Stomach smooth muscle (tissue), 2 donors: ENCODE data around the gene SLC29A3.

ENCODE experiments used
- H3K27ac ChIP-seq: one replicate; pipeline ENCODE4 v1.7.0; 2013; ENCODE audit warnings: mild to moderate bottlenecking, low read length, inconsistent platforms
- H3K27me3 ChIP-seq, 2 donors: one replicate each; pipeline ENCODE4 v1.7.0; 2013; ENCODE audit warnings: low read length in 2 of 2; ENCODE audit not compliant: insufficient read depth in 2 of 2, control insufficient read depth in 1 of 2
- H3K36me3 ChIP-seq, 2 donors: one replicate each; pipeline ENCODE4 v1.7.0; 2013; ENCODE audit warnings: low read length in 2 of 2; ENCODE audit not compliant: control insufficient read depth in 2 of 2, insufficient read depth in 2 of 2
- H3K4me1 ChIP-seq: one replicate; pipeline ENCODE4 v1.7.0; 2013; ENCODE audit warnings: low read length; ENCODE audit not compliant: control insufficient read depth, insufficient read depth
- H3K4me3 ChIP-seq, 2 donors: one replicate each; pipeline ENCODE4 v1.7.0; 2013; ENCODE audit warnings: low read length in 2 of 2
- H3K9ac ChIP-seq, 2 donors: one replicate each; pipeline ENCODE4 v1.7.0; 2013; ENCODE audit warnings: low read length in 2 of 2, mild to moderate bottlenecking in 1 of 2
- H3K9me3 ChIP-seq, 2 donors: one replicate each; pipeline ENCODE4 v1.7.0; 2013; ENCODE audit warnings: low read length in 2 of 2; ENCODE audit not compliant: control insufficient read depth in 2 of 2
- donor health status: healthy.
- donor health status: Pancreatic carcinoma.

Gene SLC29A3

GRCh38 chr10:71312811-71313789, 6.0 kb upstream of the SLC29A3 start:
- H3K36me3 ChIP-seq: no peaks in the 10 kb centered on the region
- peaks cover 17% of the 10 kb centered on the region for H3K4me1 ChIP-seq
- H3K9ac ChIP-seq: peak overlapping the region; percentile 44 to 51
- peak overlapping the region; percentile 52 to 58 for H3K4me3 ChIP-seq
- H3K27me3 ChIP-seq: peaks cover 0 to 2% of the 10 kb centered on the region in 2 donors
- H3K27ac ChIP-seq: peak overlapping the region; percentile 55
- no peaks in the 10 kb centered on the region for H3K9me3 ChIP-seq

GRCh38 chr10:71314028-71314693, 4.9 kb upstream of the SLC29A3 start:
- Histone ChIP-seq H3K9me3 (no peaks in the 10 kb centered on the region), H3K9ac (peak overlapping the region in 1 of 2 donors; percentile 44), H3K27me3 (no peaks in the 10 kb centered on the region), H3K27ac (peak overlapping the region; percentile 55), H3K4me1 (peaks cover 22% of the 10 kb centered on the region), H3K4me3 (peak overlapping the region; percentile 20 to 58), H3K36me3 (no peaks in the 10 kb centered on the region)

DNA sequence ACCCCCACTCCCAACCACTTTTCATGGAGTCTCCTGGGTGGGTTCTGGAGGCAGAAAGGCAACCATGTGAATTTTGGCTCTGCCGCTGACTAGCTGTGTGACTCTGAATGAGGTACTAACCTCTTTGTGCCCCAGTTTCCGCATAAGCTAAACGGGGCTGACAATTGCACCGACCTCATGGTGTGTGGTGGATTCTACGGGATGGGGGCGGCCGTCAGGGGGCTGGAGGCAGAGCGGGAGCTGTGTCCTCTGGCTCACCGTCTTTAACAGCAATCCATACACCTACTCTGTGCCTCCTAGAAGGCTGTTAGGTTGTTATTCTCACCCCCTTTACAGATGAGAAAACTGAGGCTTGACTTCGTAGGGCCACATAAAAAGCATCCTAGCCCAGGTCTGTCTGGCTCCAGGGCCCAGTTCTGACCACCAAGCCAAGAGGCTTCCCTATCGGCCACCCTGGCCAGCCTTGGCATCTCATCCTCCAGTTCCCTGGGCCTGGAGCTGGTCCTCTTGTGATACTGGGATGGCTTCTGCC, 4.3 kb upstream of the SLC29A3 start:
- Histone ChIP-seq H3K36me3 (no peaks in the 10 kb centered on the region), H3K9ac (no peak overlapping the region), H3K4me1 (peaks cover 27% of the 10 kb centered on the region), H3K9me3 (no peaks in the 10 kb centered on the region), H3K4me3 (peak overlapping the region in 1 of 2 donors; percentile 57), H3K27me3 (no peaks in the 10 kb centered on the region), H3K27ac (no peak overlapping the region)

GRCh38 chr10:71316056-71316785, 2.8 kb upstream of the SLC29A3 start:
- H3K4me3 ChIP-seq: no peak overlapping the region
- H3K27me3 ChIP-seq: no peaks in the 10 kb centered on the region
- H3K4me1 ChIP-seq: peaks cover 33% of the 10 kb centered on the region
- H3K36me3 ChIP-seq: no peaks in the 10 kb centered on the region
- no peaks in the 10 kb centered on the region for H3K9me3 ChIP-seq
- H3K27ac ChIP-seq: no peak overlapping the region
- no peak overlapping the region for H3K9ac ChIP-seq

- H3K4me1 ChIP-seq: peaks cover 33% of the 10 kb centered on the region
- H3K36me3 ChIP-seq: no peaks in the 10 kb centered on the region
- no peak overlapping the region for H3K9ac ChIP-seq
- H3K4me3 ChIP-seq: no peak overlapping the region
- no peak overlapping the region for H3K27ac ChIP-seq
- no peaks in the 10 kb centered on the region for H3K9me3 ChIP-seq
- H3K27me3 ChIP-seq: no peaks in the 10 kb centered on the region
Measured at GRCh38 chr10:71316786-71317160, 2.3 kb upstream of the SLC29A3 start.

DNA sequence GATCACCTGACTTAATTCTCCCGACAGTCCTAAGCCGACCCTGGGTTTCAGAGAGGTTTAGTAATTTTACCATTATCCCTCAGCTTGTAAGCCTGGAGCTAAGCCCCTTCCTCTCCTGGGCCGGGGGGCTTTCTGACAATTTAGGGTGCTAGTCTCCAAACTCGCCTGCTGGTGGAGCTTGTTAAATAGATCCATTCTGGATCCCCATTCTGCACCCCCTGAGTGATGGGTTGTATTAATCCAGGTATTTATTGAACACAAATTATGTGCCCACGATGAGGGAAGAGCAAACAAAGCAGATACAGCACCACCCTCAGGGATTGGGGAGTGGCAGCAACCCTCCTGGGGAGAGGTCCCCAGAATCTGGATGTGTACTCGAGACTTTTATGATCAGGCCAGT, 1.3 kb upstream of the SLC29A3 start:
- no peak overlapping the region for H3K27ac ChIP-seq
- H3K27me3 ChIP-seq: no peaks in the 10 kb centered on the region
- H3K9me3 ChIP-seq: no peaks in the 10 kb centered on the region
- no peak overlapping the region for H3K9ac ChIP-seq
- peaks cover 33% of the 10 kb centered on the region for H3K4me1 ChIP-seq
- no peak overlapping the region for H3K4me3 ChIP-seq
- no peaks in the 10 kb centered on the region for H3K36me3 ChIP-seq

DNA sequence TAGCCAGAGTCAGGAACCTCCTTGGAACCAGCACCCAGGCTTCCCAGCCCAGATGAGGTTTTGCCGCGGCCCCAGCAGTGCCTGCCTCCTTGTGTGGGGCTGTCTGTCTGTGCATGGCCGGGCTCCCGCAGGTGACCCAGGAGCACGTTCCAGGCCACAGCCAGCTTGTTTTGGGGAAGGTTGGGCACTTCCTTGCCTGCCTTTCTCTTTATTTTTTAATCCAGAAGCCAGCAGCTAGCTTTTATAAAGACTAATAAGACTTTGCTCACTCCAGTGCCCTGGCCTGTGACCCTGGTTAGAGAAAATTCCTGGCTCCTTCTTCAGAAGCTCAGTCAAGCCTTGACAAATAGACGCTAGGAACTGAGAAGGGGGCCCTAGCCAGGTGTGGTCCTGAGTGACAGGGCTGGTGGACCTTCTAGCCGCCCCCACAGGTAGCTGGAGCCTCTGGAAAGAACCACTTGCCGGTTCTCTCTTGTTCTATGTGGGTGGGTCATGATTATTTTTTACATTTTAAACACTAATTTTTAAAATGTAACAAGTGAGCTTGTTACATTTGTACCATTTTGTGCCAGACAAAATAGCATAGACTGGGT, 837 bp downstream of the SLC29A3 start:
- Histone ChIP-seq H3K9me3 (no peaks in the 10 kb centered on the region), H3K27me3 (no peaks in the 10 kb centered on the region), H3K9ac (peak overlapping the region; percentile 76 to 79), H3K4me3 (peak overlapping the region; percentile 76 to 85), H3K36me3 (peaks cover 5 to 9% of the 10 kb centered on the region in 2 donors), H3K4me1 (peaks cover 15% of the 10 kb centered on the region), H3K27ac (peak overlapping the region; percentile 46)

DNA sequence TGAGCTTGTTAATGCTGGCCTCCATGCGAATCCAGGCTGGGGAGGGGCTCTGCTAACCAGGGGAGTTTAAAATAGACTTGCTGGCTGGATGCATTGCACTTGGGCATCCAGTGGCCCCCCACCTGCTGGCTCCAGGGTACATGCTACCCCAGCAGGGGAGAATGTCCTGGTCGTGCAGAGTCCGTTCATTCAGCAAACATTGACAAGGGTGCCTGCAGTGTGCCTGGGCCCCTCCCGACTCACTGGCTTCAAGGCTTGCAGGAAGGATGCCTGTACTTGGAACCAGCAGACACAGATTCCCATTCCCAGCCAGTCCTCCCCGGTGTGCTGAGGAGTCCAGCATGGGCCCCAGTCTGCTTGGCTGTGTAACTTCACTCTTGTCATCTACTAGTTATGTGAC, 1.5 kb downstream of the SLC29A3 start:
- Histone ChIP-seq H3K9me3 (no peaks in the 10 kb centered on the region), H3K27ac (no peak overlapping the region), H3K36me3 (peaks cover 5 to 9% of the 10 kb centered on the region in 2 donors), H3K4me3 (no peak overlapping the region), H3K27me3 (no peaks in the 10 kb centered on the region), H3K9ac (no peak overlapping the region), H3K4me1 (peaks cover 15% of the 10 kb centered on the region)

DNA sequence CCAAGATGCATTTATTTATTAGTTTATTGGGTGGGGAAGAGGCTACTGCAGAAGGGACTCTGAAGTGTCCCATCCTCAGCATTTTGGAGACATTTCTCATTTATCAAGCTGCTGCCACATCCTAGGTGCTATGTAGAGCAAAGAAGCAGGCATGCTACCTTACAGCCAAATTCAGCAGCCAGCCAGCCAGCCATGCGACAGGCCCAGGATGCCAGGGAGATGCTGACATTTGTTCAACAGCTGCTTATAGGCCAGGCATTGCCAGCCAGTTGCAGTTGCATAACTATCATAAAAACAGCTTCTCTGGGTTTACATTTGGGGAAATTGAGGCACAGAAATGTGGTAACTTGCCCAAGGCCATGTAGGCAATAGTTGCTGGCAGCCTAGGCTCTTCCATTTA, 2.3 kb downstream of the SLC29A3 start:
- no peak overlapping the region for H3K4me3 ChIP-seq
- H3K9me3 ChIP-seq: no peaks in the 10 kb centered on the region
- no peak overlapping the region for H3K27ac ChIP-seq
- peaks cover 15% of the 10 kb centered on the region for H3K4me1 ChIP-seq
- no peaks in the 10 kb centered on the region for H3K27me3 ChIP-seq
- H3K36me3 ChIP-seq: peaks cover 5 to 10% of the 10 kb centered on the region in 2 donors
- no peak overlapping the region for H3K9ac ChIP-seq

GRCh38 chr10:71323407-71323806, 4.3 kb downstream of the SLC29A3 start:
- Histone ChIP-seq H3K27me3 (no peaks in the 10 kb centered on the region), H3K9me3 (no peaks in the 10 kb centered on the region), H3K4me3 (no peak overlapping the region), H3K9ac (no peak overlapping the region), H3K27ac (no peak overlapping the region), H3K4me1 (peaks cover 15% of the 10 kb centered on the region), H3K36me3 (peaks cover 5 to 13% of the 10 kb centered on the region in 2 donors)
